Ishikawa (cell line): ENCODE data around the gene FLT3LG.

Experiments
- CEBPB ChIP-seq: IDR thresholded peaks from 2 replicates; pipeline ENCODE4 v1.6.1; 2012
- CREB1 ChIP-seq: IDR thresholded peaks from 2 replicates; pipeline ENCODE4 v1.6.1; 2012; ENCODE audit warnings: low read depth
- EGR1 ChIP-seq: IDR thresholded peaks from 2 replicates; pipeline ENCODE4 v1.6.1; 2012
- EP300 ChIP-seq: IDR thresholded peaks from 2 replicates; pipeline ENCODE4 v1.6.1; 2012; ENCODE audit warnings: borderline replicate concordance
- FOXM1 ChIP-seq: IDR thresholded peaks from 2 replicates; pipeline ENCODE4 v1.6.1; 2012; ENCODE audit warnings: low read depth, borderline replicate concordance
- MAX ChIP-seq: IDR thresholded peaks from 2 replicates; pipeline ENCODE4 v1.6.1; 2012
- NFIC ChIP-seq: IDR thresholded peaks from 2 replicates; pipeline ENCODE4 v1.6.1; 2012
- RAD21 ChIP-seq: IDR thresholded peaks from 2 replicates; pipeline ENCODE4 v1.6.1; 2012; ENCODE audit warnings: low read depth
- REST ChIP-seq: IDR thresholded peaks from 2 replicates; pipeline ENCODE4 v1.6.1; 2012; ENCODE audit warnings: low read depth, mild to moderate bottlenecking
- TAF1 ChIP-seq: IDR thresholded peaks from 2 replicates; pipeline ENCODE4 v1.6.1; 2012; ENCODE audit warnings: low read depth, mild to moderate bottlenecking
- TCF12 ChIP-seq: IDR thresholded peaks from 2 replicates; pipeline ENCODE4 v1.6.1; 2012; ENCODE audit warnings: low read depth
- TEAD4 ChIP-seq: IDR thresholded peaks from 2 replicates; pipeline ENCODE4 v1.6.1; 2012
- USF1 ChIP-seq: IDR thresholded peaks from 2 replicates; pipeline ENCODE4 v1.6.1; 2012
- YY1 ChIP-seq: IDR thresholded peaks from 2 replicates; pipeline ENCODE4 v1.6.1; 2012; ENCODE audit warnings: low read depth
- ZBTB7A ChIP-seq: IDR thresholded peaks from 2 replicates; pipeline ENCODE4 v1.6.1; 2012; ENCODE audit warnings: low read depth

The FLT3LG gene

GRCh38 chr19:49506575-49507105 lies 32.6 kb downstream of the FLT3LG start:
- peak; percentile 98 for TF ChIP-seq RAD21
- TF ChIP-seq TEAD4 = no peak

GRCh38 chr19:49507803-49508494 lies 33.9 kb downstream of the FLT3LG start:
- no peak for TF ChIP-seq USF1
- no peak for TF ChIP-seq ZBTB7A
- no peak for TF ChIP-seq TAF1
- no peak for TF ChIP-seq CREB1
- TF ChIP-seq NFIC = no peak
- no peak for TF ChIP-seq EGR1
- no peak for TF ChIP-seq REST
- TF ChIP-seq EP300 = no peak
- no peak for TF ChIP-seq RAD21
- TF ChIP-seq CEBPB = no peak
- TF ChIP-seq TEAD4 = no peak
- TF ChIP-seq FOXM1 = no peak

- TF ChIP-seq TEAD4 = no peak
- TF ChIP-seq YY1 = no peak
- TF ChIP-seq MAX = peak; percentile 42
- peak; percentile 86 for TF ChIP-seq ZBTB7A
- peak; percentile 85 for TF ChIP-seq USF1
- peak; percentile 21; the same call in 1 of the 2 replicates for TF ChIP-seq TAF1
- no peak for TF ChIP-seq REST
- TF ChIP-seq EP300 = no peak
- TF ChIP-seq CEBPB = no peak
- no peak for TF ChIP-seq NFIC
- no peak for TF ChIP-seq EGR1
- no peak for TF ChIP-seq CREB1
- TF ChIP-seq FOXM1 = no peak
- TF ChIP-seq TCF12 = no peak; the same call in 1 of the 2 replicates
- TF ChIP-seq RAD21 = no peak
Measured at GRCh38 chr19:49512970-49513745, 39.1 kb downstream of the FLT3LG start.

- TF ChIP-seq YY1 (no peak), TAF1 (no peak), NFIC (no peak), FOXM1 (no peak), TCF12 (no peak), ZBTB7A (no peak), MAX (no peak), USF1 (no peak), EGR1 (no peak), CREB1 (no peak), TEAD4 (no peak), CEBPB (no peak), REST (no peak), EP300 (no peak), RAD21 (no peak)
Measured at GRCh38 chr19:49513746-49514118, 39.7 kb downstream of the FLT3LG start.
